Mesothelial cell of epicardium (in vitro differentiated cells): Measurements from ENCODE around the gene EMID1. TPM values are rescaled to one million over a fixed set of nuclear protein-coding genes. Genes with fewer than 3 reads are reported as not detected.

ENCODE experiments used
- DNase-seq, 2 experiments: peaks; one replicate each; pipeline ENCODE4 v3.0.0; 2021; ENCODE audit warnings: low spot score in 2 of 2; ENCODE audit not compliant: unreplicated experiment in 2 of 2
- H3K27ac Mint-ChIP-seq: 2 replicates; pipeline ENCODE4 v1.8.0; 2021; ENCODE audit warnings: mixed read lengths
- H3K27me3 Mint-ChIP-seq: 2 replicates; pipeline ENCODE4 v1.8.0; 2021; ENCODE audit warnings: low read depth, mixed read lengths
- H3K36me3 Mint-ChIP-seq: 2 replicates; pipeline ENCODE4 v1.8.0; 2021; ENCODE audit warnings: mixed read lengths
- H3K4me1 Mint-ChIP-seq: 2 replicates; pipeline ENCODE4 v1.8.0; 2021; ENCODE audit warnings: mixed read lengths
- H3K4me3 Mint-ChIP-seq: 2 replicates; pipeline ENCODE4 v1.8.0; 2021; ENCODE audit warnings: mild to moderate bottlenecking, moderate library complexity, mixed read lengths
- H3K9me3 Mint-ChIP-seq: 2 replicates; pipeline ENCODE4 v1.8.0; 2021; ENCODE audit warnings: mixed read lengths
- CTCF ChIP-seq: fragments of 200-600 bp; sonication (generic); IDR thresholded peaks from one replicate; pipeline ENCODE4 v1.5.0; 2021; ENCODE audit warnings: antibody characterized with exemption; ENCODE audit not compliant: unreplicated experiment
- total RNA-seq: library from RNA; stranded (reverse); gene quantifications from 3 replicates; pipeline ENCODE4 v1.2.1, GENCODE V29; 2021

Gene EMID1
- total RNA-seq, 1 donor from 2014 or later, result 15.7 TPM

DNA sequence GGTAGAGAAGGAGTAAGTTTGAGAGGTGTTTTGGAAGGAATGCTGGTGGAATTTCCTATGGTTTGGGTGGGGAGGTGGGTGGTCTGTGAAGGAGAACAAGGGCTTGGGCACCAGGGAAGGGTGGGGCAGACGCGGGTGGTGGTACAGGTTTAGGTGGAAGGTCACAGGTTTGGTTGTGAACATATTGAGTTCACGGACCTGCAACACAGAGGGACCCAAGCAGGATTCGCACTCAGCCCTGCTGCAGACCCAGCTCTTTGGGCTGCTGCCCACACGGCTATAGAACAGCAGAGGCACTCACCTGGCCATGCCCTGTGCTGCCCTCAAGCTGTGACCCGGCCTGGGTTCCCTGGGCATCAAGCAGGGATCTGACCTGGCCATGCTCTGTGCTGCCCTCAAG is 33.5 kb upstream of the EMID1 start:
- no peaks in the 10 kb centered on the region for H3K27me3 Mint-ChIP-seq
- no peak overlapping the region for H3K4me3 Mint-ChIP-seq
- H3K9me3 Mint-ChIP-seq, result peaks cover 25% of the 10 kb centered on the region
- no peak overlapping the region for H3K27ac Mint-ChIP-seq
- peaks cover 5% of the 10 kb centered on the region for H3K36me3 Mint-ChIP-seq
- H3K4me1 Mint-ChIP-seq, result no peaks in the 10 kb centered on the region
- no peak for TF ChIP-seq CTCF
- DNase-seq, result no peak

- DNase-seq, result no peak
- TF ChIP-seq CTCF, result no peak
- Mint-ChIP-seq H3K4me1 (no peaks in the 10 kb centered on the region), H3K9me3 (peaks cover 28% of the 10 kb centered on the region), H3K27ac (no peak overlapping the region), H3K4me3 (no peak overlapping the region), H3K27me3 (peaks cover 2% of the 10 kb centered on the region), H3K36me3 (peaks cover 7% of the 10 kb centered on the region)
These were observed 30.3 kb upstream of the EMID1 start for GRCh38 chr22:29175312-29175835.

DNA sequence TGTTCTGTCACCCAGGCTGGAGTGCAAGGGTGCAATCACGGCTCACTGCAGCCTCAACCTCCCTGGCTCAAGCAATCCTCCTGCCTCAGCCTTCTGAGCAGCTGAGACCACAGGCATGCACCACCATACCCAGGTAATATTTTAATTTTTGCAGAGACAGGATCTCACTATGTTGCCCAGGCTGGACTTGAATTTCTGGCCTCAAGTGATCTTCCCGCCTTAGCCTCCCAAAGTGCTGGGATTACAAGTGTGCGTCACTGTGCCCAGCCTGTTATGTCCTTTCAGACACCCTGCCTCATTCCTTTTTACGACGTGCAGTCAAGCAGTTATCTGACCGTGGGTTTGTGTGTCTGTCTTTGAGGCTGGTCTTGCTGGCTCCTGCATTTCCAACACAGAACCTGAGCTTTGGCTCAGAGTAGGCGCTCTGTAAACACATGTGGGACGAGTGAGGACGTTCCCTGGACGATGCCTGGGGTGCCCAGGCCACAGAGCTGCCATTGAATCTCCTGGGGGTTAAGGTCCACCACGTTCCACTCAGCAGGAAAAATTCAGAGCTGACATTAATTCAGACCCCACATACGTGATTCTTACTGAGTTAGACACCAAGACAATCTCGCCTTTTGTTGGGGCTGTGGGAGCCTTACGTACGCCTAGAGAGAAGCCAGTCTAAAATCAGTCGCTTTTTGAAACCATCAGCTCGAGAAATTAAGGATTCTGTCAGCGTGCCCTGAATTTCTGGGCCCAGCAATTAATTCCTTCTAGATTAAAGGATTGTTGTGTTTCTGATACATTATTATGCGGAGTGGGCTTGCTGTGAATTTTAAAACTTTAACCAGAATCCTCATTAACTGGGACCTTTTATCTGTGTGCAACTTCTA is 21.5 kb upstream of the EMID1 start:
- no peaks in the 10 kb centered on the region for H3K4me1 Mint-ChIP-seq
- H3K9me3 Mint-ChIP-seq, result peaks cover under 1% of the 10 kb centered on the region
- DNase-seq, result no peak
- H3K27ac Mint-ChIP-seq, result no peak overlapping the region
- H3K36me3 Mint-ChIP-seq, result peaks cover under 1% of the 10 kb centered on the region
- no peak overlapping the region for H3K4me3 Mint-ChIP-seq
- TF ChIP-seq CTCF, result no peak
- H3K27me3 Mint-ChIP-seq, result peaks cover 2% of the 10 kb centered on the region

DNA sequence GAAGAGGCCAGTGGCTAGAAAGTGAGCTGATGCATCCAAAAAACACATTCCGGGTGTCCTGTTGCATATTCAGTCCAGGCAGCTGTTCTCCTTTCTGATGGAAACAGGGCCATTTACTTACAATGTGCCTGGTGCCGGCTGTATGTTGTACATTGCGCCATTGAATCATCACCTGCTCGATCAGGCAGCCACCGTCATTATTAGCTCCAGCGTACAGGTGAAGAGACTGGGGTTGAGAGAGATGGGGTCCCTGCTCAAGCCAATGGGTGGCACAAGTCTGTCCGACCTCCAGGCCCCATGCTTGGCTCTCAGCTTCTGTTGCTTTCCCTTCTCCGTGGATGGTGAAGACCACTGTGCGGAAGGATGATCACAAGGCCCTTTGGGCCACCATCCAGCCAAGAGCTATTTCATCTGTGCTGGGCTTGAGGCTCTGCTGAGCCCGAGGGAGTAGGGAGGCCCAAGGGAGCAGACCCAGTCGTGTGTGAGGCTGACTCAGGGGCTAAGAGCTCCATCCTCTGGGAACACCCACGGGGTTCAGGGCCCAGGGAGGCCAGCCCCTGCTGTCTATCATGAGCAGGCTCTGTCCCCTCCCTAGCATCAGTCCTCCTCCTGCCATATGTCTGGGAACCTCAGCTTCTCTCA is 20.7 kb upstream of the EMID1 start:
- H3K27me3 Mint-ChIP-seq, result peaks cover 2% of the 10 kb centered on the region
- no peak for TF ChIP-seq CTCF
- DNase-seq, result no peak
- H3K9me3 Mint-ChIP-seq, result no peaks in the 10 kb centered on the region
- no peak overlapping the region for H3K4me3 Mint-ChIP-seq
- no peaks in the 10 kb centered on the region for H3K36me3 Mint-ChIP-seq
- H3K4me1 Mint-ChIP-seq, result no peaks in the 10 kb centered on the region
- H3K27ac Mint-ChIP-seq, result no peak overlapping the region

GRCh38 chr22:29186302-29186701 is 19.4 kb upstream of the EMID1 start:
- TF ChIP-seq CTCF, result no peak
- H3K9me3 Mint-ChIP-seq, result no peaks in the 10 kb centered on the region
- H3K27ac Mint-ChIP-seq, result no peak overlapping the region

More at GRCh38 chr22:29186302-29186701, 19.4 kb upstream of the EMID1 start:
- no peaks in the 10 kb centered on the region for H3K4me1 Mint-ChIP-seq
- no peak overlapping the region for H3K4me3 Mint-ChIP-seq
- no peaks in the 10 kb centered on the region for H3K27me3 Mint-ChIP-seq
- H3K36me3 Mint-ChIP-seq, result no peaks in the 10 kb centered on the region
- DNase-seq, result no peak
